ENCODE results near the gene UGT1A9.
"Not testable (repeated sequence)": the region's sequence is repeated elsewhere in the genome, so short reads cannot be mapped to it uniquely, and the experiment has no call there.

The UGT1A9 gene

DNA sequence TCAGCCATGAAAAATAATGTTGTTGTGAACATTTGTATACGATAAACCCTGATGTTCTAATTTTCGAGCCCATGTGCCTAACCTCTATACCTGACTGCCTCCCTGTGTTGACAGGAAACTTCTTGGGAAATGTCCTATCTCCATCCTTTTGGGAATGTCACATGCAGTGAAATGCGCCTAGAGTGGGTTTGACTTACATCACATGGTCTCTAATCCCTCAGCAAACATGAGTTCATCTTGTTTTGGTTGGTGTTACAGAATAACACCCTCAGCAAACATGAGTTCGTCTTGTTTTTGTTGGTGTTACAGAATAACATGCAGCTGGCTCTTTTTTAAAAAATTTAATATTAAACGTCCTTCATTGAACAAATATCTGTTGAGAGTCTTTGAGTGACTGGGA is 16.6 kb downstream of the UGT1A9 start:
- in situ Hi-C loops (cut with HindIII; ENCODE audit: low pct_unique_long_range_greater_than_20kb, low sequenced_read_pairs) = no loop called here
- no peak for TF ChIP-seq JUND (IDR thresholded peaks at IDR 0.05; ENCODE audit: low read depth)
- no peak for DNase-seq (ENCODE audit: low read depth in 1 of 2, low spot score in 1 of 2)

- no peak for TF ChIP-seq JUND (IDR thresholded peaks at IDR 0.05; ENCODE audit: low read depth)
- DNase-seq (ENCODE audit: low read depth in 1 of 2, low spot score in 1 of 2) = no peak
- in situ Hi-C loops (cut with HindIII; ENCODE audit: low pct_unique_long_range_greater_than_20kb, low sequenced_read_pairs) = no loop called here
Observed at GRCh38 chr2:233689031-233689430, 17.3 kb downstream of the UGT1A9 start.

DNA sequence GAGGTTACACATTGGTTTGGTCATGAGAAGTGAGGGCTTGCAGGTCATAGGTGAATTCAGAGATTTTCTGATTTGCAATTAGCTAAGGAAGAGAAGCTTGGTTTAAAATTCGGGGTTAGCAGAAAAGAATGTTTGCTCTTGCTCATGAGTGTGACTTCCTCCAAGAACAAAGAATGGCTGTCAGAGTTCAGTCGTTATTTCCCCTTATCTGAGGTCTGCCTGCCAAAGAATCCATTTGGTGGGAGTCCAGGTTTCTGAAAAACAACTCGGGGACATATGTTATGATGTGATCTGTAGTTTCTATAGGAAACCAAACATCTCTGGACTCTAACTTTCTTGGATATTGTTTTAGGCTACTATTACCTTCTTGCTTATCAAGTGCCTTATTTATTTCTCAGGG is 17.8 kb downstream of the UGT1A9 start:
- DNase-seq (ENCODE audit: low read depth in 1 of 2, low spot score in 1 of 2) = no peak
- in situ Hi-C loops (cut with HindIII; ENCODE audit: low pct_unique_long_range_greater_than_20kb, low sequenced_read_pairs) = no loop called here
- TF ChIP-seq JUND (IDR thresholded peaks at IDR 0.05; ENCODE audit: low read depth) = no peak

- in situ Hi-C loops (cut with HindIII; ENCODE audit: low pct_unique_long_range_greater_than_20kb, low sequenced_read_pairs) = no loop called here
- DNase-seq (ENCODE audit: low read depth in 1 of 2, low spot score in 1 of 2) = no peak
- no peak for TF ChIP-seq JUND (IDR thresholded peaks at IDR 0.05; ENCODE audit: low read depth)
Observed at GRCh38 chr2:233690444-233690843, 18.7 kb downstream of the UGT1A9 start.

DNA sequence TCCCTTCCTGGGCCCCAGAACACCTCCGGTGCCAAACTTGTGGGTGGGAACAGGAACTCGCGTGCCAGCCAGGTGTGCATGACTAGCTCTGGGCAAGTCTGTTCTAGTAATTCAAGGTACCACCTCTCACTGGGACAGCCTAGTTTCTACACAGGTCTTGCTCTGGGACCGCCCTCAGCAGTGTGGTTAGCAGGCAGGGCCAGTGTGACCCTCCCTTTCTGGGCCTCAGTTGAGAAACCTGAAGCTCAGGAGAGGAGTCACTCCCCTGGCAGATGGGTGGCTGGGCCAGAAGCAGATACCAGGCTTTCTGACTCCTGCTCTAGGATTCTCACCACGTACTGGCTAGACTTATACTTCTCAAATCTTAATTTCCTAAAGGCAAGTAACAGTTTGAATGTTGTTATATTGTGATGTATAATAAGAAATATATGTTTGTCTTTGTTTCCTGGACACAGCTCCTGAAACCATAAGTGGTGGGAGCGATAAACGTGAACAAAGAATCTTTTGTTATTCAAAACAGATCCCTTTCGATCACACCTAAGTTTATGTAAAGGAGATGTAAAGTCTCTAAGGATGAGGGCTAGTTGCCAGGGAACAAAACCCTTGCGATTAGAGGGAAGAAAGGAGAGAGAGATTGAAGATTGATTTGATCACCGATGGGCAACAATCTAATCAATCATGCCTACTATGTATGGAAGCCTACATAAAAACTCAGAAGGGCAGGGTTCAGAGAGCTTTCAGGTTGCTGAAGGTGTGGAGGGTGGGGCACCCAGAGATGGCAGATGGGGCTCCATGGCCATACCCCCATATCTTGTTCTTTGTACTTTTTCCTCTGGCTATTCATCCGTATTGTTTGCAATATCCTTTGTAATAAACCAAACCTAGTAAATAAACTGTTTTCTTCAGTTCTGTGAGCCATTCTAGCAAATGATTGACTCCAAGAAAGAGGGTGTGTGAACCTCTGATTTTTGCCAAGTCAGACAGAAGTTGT is 20.0 kb downstream of the UGT1A9 start:
- in situ Hi-C loops (cut with HindIII; ENCODE audit: low pct_unique_long_range_greater_than_20kb, low sequenced_read_pairs) = no loop called here
- no peak for TF ChIP-seq JUND (IDR thresholded peaks at IDR 0.05; ENCODE audit: low read depth)
- DNase-seq (ENCODE audit: low read depth in 1 of 2, low spot score in 1 of 2) = no peak

GRCh38 chr2:233692648-233693047 is 20.9 kb downstream of the UGT1A9 start, which contains the start of gene UGT1A6:
UGT1A6 (plus strand) TSS chr2:233692890; CDS start chr2:233693005, 115 bp downstream.
- DNase-seq (ENCODE audit: low read depth in 1 of 2, low spot score in 1 of 2) = no peak
- no peak for TF ChIP-seq JUND (IDR thresholded peaks at IDR 0.05; ENCODE audit: low read depth)
- in situ Hi-C loops (cut with HindIII; ENCODE audit: low pct_unique_long_range_greater_than_20kb, low sequenced_read_pairs) = no loop called here

GRCh38 chr2:233693963-233694362 is 22.3 kb downstream of the UGT1A9 start:
- in situ Hi-C loops (cut with HindIII; ENCODE audit: low pct_unique_long_range_greater_than_20kb, low sequenced_read_pairs) = no loop called here
- TF ChIP-seq JUND (IDR thresholded peaks at IDR 0.05; ENCODE audit: low read depth) = no peak
- no peak for DNase-seq (ENCODE audit: low read depth in 1 of 2, low spot score in 1 of 2)

GRCh38 chr2:233698740-233699139 is 27.0 kb downstream of the UGT1A9 start:
- TF ChIP-seq JUND (IDR thresholded peaks at IDR 0.05; ENCODE audit: low read depth) = no peak
- no peak for DNase-seq (ENCODE audit: low read depth in 1 of 2, low spot score in 1 of 2)

GRCh38 chr2:233699424-233700027 is 27.8 kb downstream of the UGT1A9 start:
- no peak for TF ChIP-seq JUND (IDR thresholded peaks at IDR 0.05; ENCODE audit: low read depth)
- DNase-seq (ENCODE audit: low read depth in 1 of 2, low spot score in 1 of 2) = no peak
- in situ Hi-C loops (cut with HindIII; ENCODE audit: low pct_unique_long_range_greater_than_20kb, low sequenced_read_pairs) = no loop called here

More at GRCh38 chr2:233698740-233699139, 27.0 kb downstream of the UGT1A9 start:
- in situ Hi-C loops (cut with HindIII; ENCODE audit: low pct_unique_long_range_greater_than_20kb, low sequenced_read_pairs) = no loop called here

DNA sequence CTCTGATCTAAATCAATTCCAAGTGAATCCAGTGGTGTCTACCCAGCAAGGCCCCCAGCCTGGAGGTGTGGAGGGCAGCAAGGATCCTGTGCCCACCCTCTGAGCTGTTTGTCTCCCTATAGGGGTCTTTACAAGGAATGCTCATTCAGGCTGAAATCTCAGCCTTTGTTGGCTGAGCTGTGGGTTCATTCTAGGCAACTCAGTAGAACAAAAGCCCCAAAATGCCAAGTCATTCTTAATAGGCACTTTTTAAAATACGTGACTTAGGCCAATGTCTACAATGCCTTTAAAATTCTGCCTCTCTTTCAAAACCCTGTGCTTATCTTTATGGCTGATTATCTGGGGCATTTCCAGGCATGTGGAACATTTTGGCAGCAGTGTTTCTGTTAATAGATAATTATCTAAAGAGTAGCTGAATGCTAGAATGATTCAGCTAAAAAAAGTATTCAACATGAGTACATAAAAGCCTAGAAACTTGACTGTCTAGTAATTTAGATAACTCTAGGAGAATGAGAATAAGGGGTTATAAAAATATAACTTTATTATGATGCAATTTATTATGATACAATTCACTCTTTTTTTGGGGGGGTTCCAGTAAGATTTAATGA is 28.4 kb downstream of the UGT1A9 start:
- TF ChIP-seq JUND (IDR thresholded peaks at IDR 0.05; ENCODE audit: low read depth) = no peak
- DNase-seq (ENCODE audit: low read depth in 1 of 2, low spot score in 1 of 2) = no peak
- in situ Hi-C loops (cut with HindIII; ENCODE audit: low pct_unique_long_range_greater_than_20kb, low sequenced_read_pairs) = no loop called here

GRCh38 chr2:233700842-233701241 is 29.1 kb downstream of the UGT1A9 start:
- DNase-seq (ENCODE audit: low read depth in 1 of 2, low spot score in 1 of 2); in situ Hi-C loops (cut with HindIII; ENCODE audit: low pct_unique_long_range_greater_than_20kb, low sequenced_read_pairs): not testable (repeated sequence)

- in situ Hi-C loops (cut with HindIII; ENCODE audit: low pct_unique_long_range_greater_than_20kb, low sequenced_read_pairs) = no loop called here
- TF ChIP-seq JUND (IDR thresholded peaks at IDR 0.05; ENCODE audit: low read depth) = no peak
- DNase-seq (ENCODE audit: low read depth in 1 of 2, low spot score in 1 of 2) = no peak
Observed at GRCh38 chr2:233702238-233702637, 30.5 kb downstream of the UGT1A9 start.

All from T47D (cell line).